Fibroblast of lung (primary cell): ENCODE results near the gene OLFM3. TPM values are rescaled to one million over a fixed set of nuclear protein-coding genes. Genes with fewer than 3 reads are reported as not detected.

ENCODE experiments used
- DNase-seq, 2 donors: peaks; one replicate each; pipeline versions ENCODE4 v3.0.0 to v3.0.0-alpha.2; 2010; ENCODE audit warnings: low read depth in 2 of 2
- H2AFZ ChIP-seq: 2 replicates; pipeline ENCODE4 v1.5.1; 2012; ENCODE audit warnings: low read length, control low read depth, inconsistent platforms
- H3K27ac ChIP-seq: 2 replicates; pipeline ENCODE4 v1.5.1; 2011; ENCODE audit warnings: low read length, control low read depth; ENCODE audit not compliant: insufficient read depth
- H3K27me3 ChIP-seq: 2 replicates; pipeline ENCODE4 v1.5.1; 2011; ENCODE audit warnings: mild to moderate bottlenecking, low read length; ENCODE audit not compliant: control insufficient read depth, insufficient read depth
- H3K36me3 ChIP-seq: 2 replicates; pipeline ENCODE4 v1.5.1; 2011; ENCODE audit warnings: low read length; ENCODE audit not compliant: control insufficient read depth, insufficient read depth
- H3K4me1 ChIP-seq: 2 replicates; pipeline ENCODE4 v1.5.1; 2011; ENCODE audit warnings: low read length; ENCODE audit not compliant: control insufficient read depth, insufficient read depth; ENCODE audit errors: extremely low read depth
- H3K4me2 ChIP-seq: 2 replicates; pipeline ENCODE4 v1.5.1; 2011; ENCODE audit warnings: low read length, control low read depth; ENCODE audit not compliant: insufficient read depth; ENCODE audit errors: extremely low read depth
- H3K4me3 ChIP-seq, 4 experiments: fragments of 200-600 bp in 1 of 4; sonication (generic) in 1 of 4; replicated peaks in 1 of 4; 2 replicates each; pipeline ENCODE4 v1.5.1; 2011 to 2016; ENCODE audit warnings: low read length in 4 of 4, low read depth in 3 of 4, mild to moderate bottlenecking in 3 of 4, control low read depth in 2 of 4, inconsistent platforms in 1 of 4, mixed read lengths in 1 of 4; ENCODE audit not compliant: insufficient read depth in 1 of 4; ENCODE audit errors: control extremely low read depth in 1 of 4
- H3K79me2 ChIP-seq: 2 replicates; pipeline ENCODE4 v1.5.1; 2012; ENCODE audit warnings: mild to moderate bottlenecking, low read length, inconsistent platforms; ENCODE audit not compliant: control insufficient read depth, insufficient read depth
- H3K9ac ChIP-seq: 2 replicates; pipeline ENCODE4 v1.5.1; 2011; ENCODE audit warnings: mild to moderate bottlenecking, low read length, control low read depth; ENCODE audit not compliant: insufficient read depth
- H3K9me3 ChIP-seq: 2 replicates; pipeline ENCODE4 v1.5.1; 2012; ENCODE audit warnings: low read depth, low read length; ENCODE audit not compliant: control insufficient read depth, insufficient read depth
- H4K20me1 ChIP-seq: 2 replicates; pipeline ENCODE4 v1.5.1; 2011; ENCODE audit warnings: low read length; ENCODE audit not compliant: control insufficient read depth, insufficient read depth; ENCODE audit errors: extremely low read depth
- CTCF ChIP-seq, 2 donors: IDR thresholded peaks in 1 of 2; conservative IDR thresholded peaks in 1 of 2; 1 replicate in 1 of 2; 2 replicates in 1 of 2; pipeline ENCODE4 v1.5.1; 2011 to 2012; ENCODE audit warnings: low read length in 2 of 2, control low read depth in 1 of 2, inconsistent platforms in 1 of 2, low read depth in 1 of 2, mild to moderate bottlenecking in 1 of 2
- EZH2 ChIP-seq: IDR thresholded peaks from 2 replicates; pipeline ENCODE4 v1.5.1; 2012; ENCODE audit warnings: low read length, control low read depth, mild to moderate bottlenecking; ENCODE audit errors: missing control alignments
- polyA plus RNA-seq, 2 donors: library from polyadenylated mRNA; depleted of rRNA in 1 of 2; stranded (reverse) in 1 of 2; unstranded in 1 of 2; fragments of >200 nt; gene quantifications; 2 replicates each; pipeline ENCODE4 v1.2.1, GENCODE V29; 2011 to 2012; ENCODE audit warnings: missing spikeins in 1 of 2
- total RNA-seq: library from RNA; depleted of rRNA; stranded (reverse); fragments of >200 nt; gene quantifications from 2 replicates; pipeline ENCODE4 v1.2.1, GENCODE V29; 2014

OLFM3 gene
- total and polyA plus RNA-seq, 2 donors (not counting 1 experiment from before 2014, with no cell fraction given): not detected

GRCh38 chr1:101911894-101912293 lies 84.8 kb downstream of the OLFM3 start:
- H3K4me2 ChIP-seq: no peak overlapping the region
- H4K20me1 ChIP-seq: no peaks in the 10 kb centered on the region
- no peak overlapping the region for H3K9ac ChIP-seq
- no peaks in the 10 kb centered on the region for H3K9me3 ChIP-seq
- H3K27ac ChIP-seq: no peak overlapping the region
- no peak for TF ChIP-seq EZH2
- TF ChIP-seq CTCF (conservative IDR thresholded peaks at IDR 0.05 in 1 of 2, IDR thresholded peaks at IDR 0.05 in 1 of 2; ENCODE audit: low read depth in 1 of 2, low read length in 2 of 2): no peak
- no peak overlapping the region for H3K4me3 ChIP-seq
- H3K36me3 ChIP-seq: no peaks in the 10 kb centered on the region
- H2AFZ ChIP-seq: no peak overlapping the region
- no peaks in the 10 kb centered on the region for H3K27me3 ChIP-seq
- no peak for DNase-seq
- H3K4me1 ChIP-seq: no peaks in the 10 kb centered on the region
- no peaks in the 10 kb centered on the region for H3K79me2 ChIP-seq

GRCh38 chr1:101908980-101909379 lies 87.7 kb downstream of the OLFM3 start:
- Histone ChIP-seq H3K27me3 (no peaks in the 10 kb centered on the region), H3K9ac (no peak overlapping the region), H3K4me1 (no peaks in the 10 kb centered on the region), H3K4me2 (no peak overlapping the region), H3K4me3 (no peak overlapping the region), H2AFZ (no peak overlapping the region), H4K20me1 (no peaks in the 10 kb centered on the region), H3K9me3 (no peaks in the 10 kb centered on the region), H3K79me2 (no peaks in the 10 kb centered on the region), H3K27ac (no peak overlapping the region), H3K36me3 (no peaks in the 10 kb centered on the region)
- no peak for TF ChIP-seq EZH2
- DNase-seq: no peak

- no peaks in the 10 kb centered on the region for H4K20me1 ChIP-seq
- no peaks in the 10 kb centered on the region for H3K36me3 ChIP-seq
- no peak overlapping the region for H3K4me3 ChIP-seq
- H3K4me2 ChIP-seq: no peak overlapping the region
- no peak for TF ChIP-seq CTCF (conservative IDR thresholded peaks at IDR 0.05 in 1 of 2, IDR thresholded peaks at IDR 0.05 in 1 of 2; ENCODE audit: low read depth in 1 of 2, low read length in 2 of 2)
- no peak for TF ChIP-seq EZH2
- H3K27ac ChIP-seq: no peak overlapping the region
- no peaks in the 10 kb centered on the region for H3K4me1 ChIP-seq
- H2AFZ ChIP-seq: no peak overlapping the region
- no peaks in the 10 kb centered on the region for H3K27me3 ChIP-seq
- no peak for DNase-seq
- no peaks in the 10 kb centered on the region for H3K9me3 ChIP-seq
- H3K79me2 ChIP-seq: no peaks in the 10 kb centered on the region
- no peak overlapping the region for H3K9ac ChIP-seq
Observed at GRCh38 chr1:101907264-101907663, 89.5 kb downstream of the OLFM3 start.
